Measurements from ENCODE around the gene CNNM2.
"Not testable (repeated sequence)": the region's sequence is repeated elsewhere in the genome, so short reads cannot be mapped to it uniquely, and the experiment has no call there.

CNNM2 gene

DNA sequence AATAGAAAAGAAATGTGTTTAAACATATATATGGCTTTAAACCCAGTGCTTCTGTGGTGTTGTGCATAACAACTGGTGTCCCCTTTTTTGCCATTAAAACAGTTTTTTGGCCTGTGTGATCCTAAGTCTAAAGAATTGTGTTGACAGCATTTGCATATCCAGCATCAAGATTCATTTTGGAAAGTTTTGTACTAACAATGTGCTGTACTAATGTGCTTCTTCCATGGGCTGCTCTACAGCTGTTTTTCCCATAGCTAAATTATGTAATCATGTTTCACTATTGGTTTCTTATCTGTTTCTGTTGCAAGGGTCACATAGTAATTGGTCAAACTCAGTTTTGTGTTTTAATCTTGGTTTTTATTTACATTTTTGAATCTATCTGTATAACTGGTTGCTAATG is 5.5 kb downstream of the CNNM2 start:
- DNase-seq, result no peak

DNA sequence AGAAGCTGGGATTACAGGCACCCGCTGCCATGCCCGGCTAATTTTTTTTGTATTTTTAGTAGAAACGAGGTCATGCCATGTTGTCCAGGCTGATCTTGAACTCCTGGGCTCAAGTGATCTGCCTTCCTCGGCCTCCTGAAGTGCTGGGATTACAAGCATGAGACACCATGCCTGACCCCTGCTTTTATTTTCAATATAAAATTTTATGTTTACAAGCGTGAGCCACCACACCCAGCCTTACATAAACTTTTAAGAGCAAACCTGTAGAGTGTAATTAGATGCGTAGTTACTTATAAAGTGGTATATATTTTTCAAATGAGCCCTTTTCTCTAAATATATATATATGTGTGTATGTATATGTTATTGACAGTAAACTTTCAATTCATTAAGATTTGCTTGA is 8.7 kb downstream of the CNNM2 start:
- DNase-seq, result no peak

- no peak for DNase-seq
Measured at GRCh38 chr10:102927311-102928010, 9.4 kb downstream of the CNNM2 start.

DNA sequence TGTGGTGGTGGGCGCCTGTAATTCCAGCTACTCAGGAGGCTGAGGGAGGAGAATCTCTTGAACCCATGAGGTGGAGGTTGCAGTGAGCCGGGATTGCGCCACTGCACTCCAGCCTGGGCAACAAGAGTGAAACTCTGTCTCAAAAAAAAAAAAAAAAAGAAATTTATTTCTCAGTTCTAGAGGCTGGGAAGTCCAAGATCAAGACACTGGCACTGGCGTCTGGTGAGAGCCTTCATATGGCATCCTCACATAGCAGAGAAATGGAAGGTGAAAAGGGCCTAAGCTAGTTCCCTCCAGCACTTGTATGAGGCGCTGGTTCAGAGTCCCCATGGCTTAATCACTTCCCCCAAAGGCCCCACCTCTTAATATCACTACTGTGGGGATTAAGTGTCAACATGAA is 10.3 kb downstream of the CNNM2 start:
- DNase-seq, result not testable (repeated sequence)

DNA sequence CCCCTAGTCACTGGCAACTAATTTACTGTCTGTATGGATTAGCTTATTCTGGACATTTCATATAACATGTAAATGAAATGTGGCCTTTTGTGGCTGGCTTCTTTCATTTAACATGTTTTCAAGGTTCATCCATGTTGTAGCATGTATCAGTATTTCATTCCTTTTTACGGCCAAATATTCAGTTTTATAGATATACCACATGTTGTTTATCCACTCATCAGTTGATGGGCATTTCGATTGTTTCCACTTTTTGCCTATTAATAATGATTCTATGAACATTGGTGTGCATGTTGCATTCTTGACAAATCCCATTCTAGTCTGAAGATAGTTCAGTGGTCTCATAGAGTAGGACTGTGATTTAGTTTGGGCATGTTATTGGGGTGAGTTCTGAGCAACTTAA is 12.6 kb downstream of the CNNM2 start:
- no peak for DNase-seq

DNA sequence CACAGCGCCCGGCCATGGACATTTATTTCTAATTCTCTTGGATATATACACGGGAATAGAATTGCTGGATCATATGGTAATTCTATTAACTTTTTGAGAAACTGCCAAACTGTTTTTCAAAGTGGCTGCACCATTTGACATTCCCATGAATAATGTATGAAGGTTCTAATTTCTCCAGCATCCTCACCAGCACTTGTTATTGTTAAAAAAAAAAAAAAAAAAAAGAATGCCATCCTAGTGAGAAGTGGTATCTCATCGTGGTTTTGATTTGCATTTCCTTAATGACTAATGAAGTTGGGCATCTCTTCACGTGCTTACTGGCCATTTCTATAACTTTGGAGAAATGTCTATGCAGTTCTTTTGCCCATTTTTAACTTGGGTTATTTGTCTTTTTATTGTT is 13.5 kb downstream of the CNNM2 start:
- no peak for DNase-seq

GRCh38 chr10:102935505-102935904 is 17.4 kb downstream of the CNNM2 start:
- no peak for DNase-seq

DNA sequence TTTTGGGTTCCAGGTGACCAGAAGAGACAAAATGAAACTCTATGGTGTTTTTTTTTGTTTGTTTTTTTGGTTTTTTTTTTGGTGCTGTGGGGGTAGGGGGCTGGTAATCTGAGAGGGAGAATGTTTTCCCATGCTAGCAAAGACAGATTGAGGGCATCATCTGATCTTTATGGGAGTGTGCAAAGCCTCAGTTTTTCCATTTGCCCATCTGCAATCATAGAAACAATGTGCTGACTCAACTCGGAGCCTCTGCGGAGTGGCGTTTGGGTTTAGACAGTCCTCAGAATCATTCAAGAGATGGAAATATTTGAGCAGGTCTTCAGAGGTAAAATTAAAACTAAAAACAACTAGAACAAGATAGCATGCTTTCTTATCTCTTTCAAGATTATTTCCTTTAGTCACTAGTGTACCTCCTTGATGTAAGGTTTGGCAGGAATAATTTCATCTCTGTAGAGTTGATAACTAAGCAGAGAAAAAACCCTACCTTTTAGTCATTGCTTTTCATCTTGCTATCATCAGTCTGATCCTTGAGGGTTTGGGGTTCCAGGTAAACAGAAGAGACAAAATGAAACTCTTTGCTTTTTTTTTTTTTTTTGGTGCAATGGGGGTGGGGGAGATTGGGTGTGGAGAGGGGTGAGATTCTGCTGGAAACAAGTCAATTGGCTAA is 18.0 kb downstream of the CNNM2 start:
- no peak for DNase-seq

GRCh38 chr10:102941401-102941800 is 23.3 kb downstream of the CNNM2 start:
- DNase-seq, result no peak

DNA sequence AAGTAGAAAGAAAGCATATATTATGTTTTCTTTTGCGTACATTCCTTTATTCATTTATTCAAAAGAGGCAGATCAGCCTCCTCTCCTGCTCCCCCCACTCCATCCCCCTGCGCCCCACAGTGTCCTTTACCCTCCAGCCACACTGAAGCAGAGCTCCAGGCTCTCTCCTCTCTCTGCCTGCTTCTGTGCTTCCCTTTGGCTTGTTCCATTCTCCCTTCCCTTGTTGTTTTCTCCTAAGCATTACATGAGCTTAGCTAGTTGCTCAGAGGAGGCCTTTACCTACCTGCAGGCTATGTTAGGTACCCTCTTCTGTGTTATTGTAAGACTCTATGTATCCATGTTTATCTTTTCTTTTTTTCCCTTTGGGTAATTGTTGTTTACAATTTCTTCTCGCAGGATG is 27.4 kb downstream of the CNNM2 start:
- no peak for DNase-seq

DNA sequence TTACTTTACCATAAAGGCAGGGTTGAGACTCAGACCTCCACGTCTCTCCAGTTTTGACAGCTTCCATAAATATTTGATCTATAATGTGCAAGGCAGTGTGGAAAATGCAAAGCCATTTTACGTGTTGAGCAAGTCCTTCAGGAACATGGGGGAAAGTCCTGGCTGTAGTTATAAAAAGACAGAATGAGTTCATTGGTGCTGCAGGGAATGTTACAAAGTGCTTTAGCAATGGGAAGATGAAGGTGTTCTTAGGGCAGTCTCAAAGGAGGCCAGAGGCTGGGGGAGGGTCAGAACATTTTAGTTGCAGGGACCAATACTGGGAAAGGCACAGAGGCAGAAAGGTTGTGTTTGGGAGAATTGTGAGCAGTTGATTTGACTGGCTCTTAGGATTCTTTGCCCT is 27.9 kb downstream of the CNNM2 start:
- no peak for DNase-seq

DNA sequence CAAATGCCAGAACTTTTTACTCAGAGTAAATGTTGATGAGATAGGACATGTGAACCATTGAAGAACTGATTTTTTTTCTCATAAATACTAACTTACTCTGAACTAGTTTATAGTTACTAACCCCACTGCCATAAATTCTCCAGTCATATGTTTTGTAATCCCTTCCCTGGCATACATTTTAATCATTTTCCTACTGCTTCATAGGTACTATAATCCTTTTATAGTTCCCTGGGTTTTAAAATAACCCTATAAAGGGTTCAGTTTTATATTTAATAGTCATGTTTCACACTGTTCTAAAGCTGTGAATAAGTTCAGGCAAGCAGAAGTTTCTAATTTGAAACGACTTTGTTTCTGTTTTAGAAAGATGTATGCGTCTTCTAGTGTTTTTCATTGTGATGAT is 28.9 kb downstream of the CNNM2 start:
- DNase-seq, result no peak

DNA sequence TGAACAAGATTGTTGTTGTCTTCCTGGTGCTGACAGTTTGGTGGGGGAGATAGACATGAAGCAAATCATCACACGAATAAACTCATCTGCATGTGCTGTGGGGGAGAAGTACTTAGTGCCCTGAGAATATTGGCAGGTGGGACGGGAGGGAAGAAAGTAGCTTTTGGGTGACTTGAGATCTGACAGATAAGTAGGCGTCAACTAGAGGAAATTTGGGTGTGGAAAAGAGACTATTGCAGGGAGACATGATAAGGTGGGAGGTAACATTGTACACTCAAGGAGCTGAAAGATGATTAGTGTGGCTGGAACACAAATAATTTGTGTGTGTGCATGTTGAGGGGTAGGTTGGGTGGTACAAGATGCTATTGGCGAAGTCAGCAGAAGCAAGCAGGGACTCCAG is 30.1 kb downstream of the CNNM2 start:
- DNase-seq, result no peak

- no peak for DNase-seq
Measured at GRCh38 chr10:102948786-102949185, 30.7 kb downstream of the CNNM2 start.

GRCh38 chr10:102949916-102950315 is 31.8 kb downstream of the CNNM2 start:
- no peak for DNase-seq

- no peak for DNase-seq
Measured at GRCh38 chr10:102951316-102951715, 33.2 kb downstream of the CNNM2 start.

- no peak for DNase-seq
Measured at GRCh38 chr10:102959360-102959759, 41.3 kb downstream of the CNNM2 start.

DNA sequence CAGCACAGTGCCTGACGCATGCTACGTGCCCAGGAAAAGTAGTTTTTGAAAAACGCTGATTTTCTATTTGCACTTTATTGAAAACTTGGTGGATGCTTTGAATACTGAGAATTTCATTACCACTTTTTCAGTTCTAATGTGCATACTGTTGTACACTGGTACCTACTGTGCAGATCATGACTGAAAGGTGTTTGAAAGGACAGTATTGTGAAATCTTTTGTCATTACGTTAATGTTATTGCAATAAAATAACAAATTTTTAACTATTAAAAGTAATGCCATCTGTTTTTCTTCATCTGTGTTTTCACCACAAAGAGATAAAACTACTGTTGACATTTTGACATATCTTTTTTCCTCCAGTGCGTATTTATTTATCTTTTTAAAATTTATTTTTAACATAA is 42.1 kb downstream of the CNNM2 start:
- DNase-seq, result no peak

- no peak for DNase-seq
Measured at GRCh38 chr10:102962267-102962666, 44.2 kb downstream of the CNNM2 start.

GRCh38 chr10:102962951-102963755 is 45.1 kb downstream of the CNNM2 start:
- no peak for DNase-seq

GRCh38 chr10:102963756-102964025 is 45.6 kb downstream of the CNNM2 start:
- no peak for DNase-seq

- not testable (repeated sequence) for DNase-seq
Measured at GRCh38 chr10:102964064-102964463, 46.0 kb downstream of the CNNM2 start.

DNA sequence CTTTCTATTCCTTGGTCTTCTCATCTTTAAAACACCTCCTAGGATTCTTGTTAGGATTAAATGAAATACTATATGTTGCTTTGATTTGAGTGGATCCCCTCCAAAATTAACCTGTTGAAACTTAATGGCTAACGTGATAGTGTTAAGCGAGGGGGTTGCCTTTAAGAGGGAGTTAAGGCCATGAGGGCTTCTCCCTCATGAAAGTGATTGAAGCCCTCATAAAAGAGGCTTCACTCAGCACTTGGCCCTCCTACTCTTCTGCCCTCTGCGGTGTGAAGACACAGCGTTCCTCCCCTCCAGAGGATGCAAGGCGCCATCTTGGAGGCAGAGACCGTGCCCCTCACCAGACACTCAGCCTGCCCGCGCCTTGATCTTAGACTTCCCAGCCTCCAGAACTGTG is 46.6 kb downstream of the CNNM2 start:
- no peak for DNase-seq

GRCh38 chr10:102965311-102965851 is 47.3 kb downstream of the CNNM2 start:
- DNase-seq, result no peak

Measured in right kidney (tissue), 1 donor.